Loucy (cell line): ENCODE measurements around the gene WDSUB1.

Source experiments
- EZH2phosphoT487 ChIP-seq: fragments of 200-600 bp; IDR thresholded peaks from 2 replicates; pipeline ENCODE4 v1.6.1; 2018; ENCODE audit warnings: antibody characterized with exemption, mild to moderate bottlenecking, moderate library complexity, borderline replicate concordance
- TF ChIP-seq, protein P1 (sequence below): fragments of 200-600 bp; sonication (generic); conservative IDR thresholded peaks from 2 replicates; pipeline ENCODE4 v1.5.1; 2014; ENCODE audit warnings: mild to moderate bottlenecking, antibody characterized with exemption, low read length

DNA sequence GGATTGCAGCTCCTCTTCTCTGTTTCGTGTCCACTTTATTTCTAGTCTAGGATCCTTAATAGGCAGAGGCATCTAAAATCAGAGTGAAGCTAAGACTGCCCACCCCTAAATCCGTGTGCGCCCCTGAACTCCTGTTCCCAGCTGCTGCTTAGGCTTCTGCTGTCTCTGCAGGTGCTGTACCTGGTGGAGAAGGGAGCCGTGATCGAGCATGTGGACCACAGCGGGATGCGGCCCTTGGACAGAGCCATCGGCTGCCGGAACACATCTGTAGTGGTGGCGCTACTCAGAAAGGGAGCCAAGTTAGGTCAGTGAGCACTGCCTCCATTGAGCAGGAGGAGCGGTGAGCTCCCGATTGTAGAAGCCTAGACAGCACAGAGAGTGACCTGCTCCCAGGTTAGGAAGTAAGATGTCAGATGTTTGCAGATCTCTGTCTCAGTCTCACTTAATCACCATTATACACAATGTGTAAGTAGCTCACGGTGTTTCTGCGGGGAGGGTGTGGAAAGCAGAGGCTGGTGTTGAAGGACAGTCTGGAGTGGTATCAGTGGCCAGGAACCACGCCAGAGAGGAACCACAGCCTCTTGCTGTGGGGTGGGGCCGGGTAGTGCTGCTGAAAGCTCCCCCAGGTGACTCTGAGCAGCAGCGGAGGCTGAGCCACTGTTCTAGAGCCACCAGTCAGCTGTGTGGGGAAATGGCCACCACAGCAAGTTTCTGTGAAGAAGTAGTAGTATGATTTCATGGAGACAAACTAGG is 62.3 kb downstream of the WDSUB1 start:
- TF ChIP-seq, protein P1, sequence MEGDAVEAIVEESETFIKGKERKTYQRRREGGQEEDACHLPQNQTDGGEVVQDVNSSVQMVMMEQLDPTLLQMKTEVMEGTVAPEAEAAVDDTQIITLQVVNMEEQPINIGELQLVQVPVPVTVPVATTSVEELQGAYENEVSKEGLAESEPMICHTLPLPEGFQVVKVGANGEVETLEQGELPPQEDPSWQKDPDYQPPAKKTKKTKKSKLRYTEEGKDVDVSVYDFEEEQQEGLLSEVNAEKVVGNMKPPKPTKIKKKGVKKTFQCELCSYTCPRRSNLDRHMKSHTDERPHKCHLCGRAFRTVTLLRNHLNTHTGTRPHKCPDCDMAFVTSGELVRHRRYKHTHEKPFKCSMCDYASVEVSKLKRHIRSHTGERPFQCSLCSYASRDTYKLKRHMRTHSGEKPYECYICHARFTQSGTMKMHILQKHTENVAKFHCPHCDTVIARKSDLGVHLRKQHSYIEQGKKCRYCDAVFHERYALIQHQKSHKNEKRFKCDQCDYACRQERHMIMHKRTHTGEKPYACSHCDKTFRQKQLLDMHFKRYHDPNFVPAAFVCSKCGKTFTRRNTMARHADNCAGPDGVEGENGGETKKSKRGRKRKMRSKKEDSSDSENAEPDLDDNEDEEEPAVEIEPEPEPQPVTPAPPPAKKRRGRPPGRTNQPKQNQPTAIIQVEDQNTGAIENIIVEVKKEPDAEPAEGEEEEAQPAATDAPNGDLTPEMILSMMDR, result no peak
- no peak for TF ChIP-seq EZH2phosphoT487
